Stomach (tissue), 4 donors: ENCODE results near the gene MACROH2A1.

Experiments
- EP300 ChIP-seq: sonication (generic); formaldehyde crosslinking; IDR thresholded peaks from one replicate; pipeline ENCODE4 v1.6.1; 2017; ENCODE audit warnings: antibody characterized with exemption
- POLR2A ChIP-seq, 4 donors: fragments of 450-650 bp; IDR thresholded peaks; one replicate each; pipeline ENCODE4 v1.6.1; 2016; ENCODE audit warnings: antibody characterized with exemption in 4 of 4, control low read depth in 2 of 4, mild to moderate bottlenecking in 1 of 4, moderate library complexity in 1 of 4
- POLR2AphosphoS5 ChIP-seq, 3 donors: sonication (generic); formaldehyde crosslinking; IDR thresholded peaks; one replicate each; pipeline ENCODE4 v1.6.1; 2016; ENCODE audit warnings: antibody characterized with exemption in 3 of 3
- TF ChIP-seq, protein P1 (sequence below), 7 experiments: fragments of 450-650 bp in 4 of 7; fragments of 200-600 bp in 3 of 7; sonication (generic) in 3 of 7; IDR thresholded peaks; one replicate each; pipeline ENCODE4 v1.5.1; 2016 to 2019; ENCODE audit warnings: antibody characterized with exemption in 7 of 7, control low read depth in 2 of 7, mild to moderate bottlenecking in 1 of 7

DNA sequence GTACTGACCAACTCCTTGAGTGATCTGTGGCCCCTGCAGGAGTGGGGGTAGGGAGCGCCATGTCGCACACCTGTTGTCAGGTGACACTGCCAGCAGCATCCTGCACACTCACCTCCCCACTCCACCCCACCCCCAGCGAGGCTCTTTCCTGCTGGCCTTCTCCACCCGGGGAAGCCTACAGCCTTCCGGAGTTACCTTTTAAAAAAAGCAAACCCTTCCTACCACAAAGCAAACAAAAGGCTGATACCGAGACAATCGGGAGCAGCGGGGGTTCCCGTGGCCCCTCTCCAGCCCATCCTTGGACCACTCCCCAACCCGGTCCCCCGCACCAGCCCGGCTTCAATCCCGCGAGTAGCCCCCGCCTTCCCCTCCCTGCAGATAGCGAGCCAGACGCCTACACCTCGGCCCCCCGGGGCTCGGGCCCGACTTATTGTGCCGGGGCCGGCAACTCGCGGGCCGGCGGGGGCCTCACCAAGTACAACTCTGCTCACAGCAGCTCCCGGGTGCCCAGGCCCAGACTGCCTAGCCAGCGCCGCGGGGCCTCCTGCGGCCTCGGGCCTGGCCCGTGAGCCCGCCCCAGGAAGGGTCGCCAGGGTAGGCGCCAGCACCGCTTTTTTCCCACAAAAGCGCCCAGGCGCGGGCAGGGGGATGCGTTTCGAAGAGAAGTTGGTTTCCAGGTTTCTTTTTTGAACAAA is 724 bp downstream of the MACROH2A1 start:
- TF ChIP-seq, protein P1, sequence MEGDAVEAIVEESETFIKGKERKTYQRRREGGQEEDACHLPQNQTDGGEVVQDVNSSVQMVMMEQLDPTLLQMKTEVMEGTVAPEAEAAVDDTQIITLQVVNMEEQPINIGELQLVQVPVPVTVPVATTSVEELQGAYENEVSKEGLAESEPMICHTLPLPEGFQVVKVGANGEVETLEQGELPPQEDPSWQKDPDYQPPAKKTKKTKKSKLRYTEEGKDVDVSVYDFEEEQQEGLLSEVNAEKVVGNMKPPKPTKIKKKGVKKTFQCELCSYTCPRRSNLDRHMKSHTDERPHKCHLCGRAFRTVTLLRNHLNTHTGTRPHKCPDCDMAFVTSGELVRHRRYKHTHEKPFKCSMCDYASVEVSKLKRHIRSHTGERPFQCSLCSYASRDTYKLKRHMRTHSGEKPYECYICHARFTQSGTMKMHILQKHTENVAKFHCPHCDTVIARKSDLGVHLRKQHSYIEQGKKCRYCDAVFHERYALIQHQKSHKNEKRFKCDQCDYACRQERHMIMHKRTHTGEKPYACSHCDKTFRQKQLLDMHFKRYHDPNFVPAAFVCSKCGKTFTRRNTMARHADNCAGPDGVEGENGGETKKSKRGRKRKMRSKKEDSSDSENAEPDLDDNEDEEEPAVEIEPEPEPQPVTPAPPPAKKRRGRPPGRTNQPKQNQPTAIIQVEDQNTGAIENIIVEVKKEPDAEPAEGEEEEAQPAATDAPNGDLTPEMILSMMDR (IDR thresholded peaks at IDR 0.05) = no peak
- no peak for TF ChIP-seq POLR2AphosphoS5 (IDR thresholded peaks at IDR 0.05)
- no peak for TF ChIP-seq POLR2A (IDR thresholded peaks at IDR 0.05)
- TF ChIP-seq EP300 = no peak
